T follicular helper cell (primary cell): Measurements from ENCODE around the gene SIK2.
"Not testable (repeated sequence)": the region's sequence is repeated elsewhere in the genome, so short reads cannot be mapped to it uniquely, and the experiment has no call there.

ENCODE experiments used
- DNase-seq: peaks from one replicate; pipeline ENCODE4 v3.0.0-alpha.2; 2020; ENCODE audit warnings: low read depth

Gene SIK2

GRCh38 chr11:111624608-111625007 is 22.4 kb downstream of the SIK2 start:
- DNase-seq = no peak

- DNase-seq = no peak
Measured at GRCh38 chr11:111627591-111627990, 25.3 kb downstream of the SIK2 start.

- DNase-seq = no peak
Measured at GRCh38 chr11:111629499-111629898, 27.2 kb downstream of the SIK2 start.

- DNase-seq = no peak
Measured at GRCh38 chr11:111631024-111631665, 28.9 kb downstream of the SIK2 start.

- DNase-seq = no peak
Measured at GRCh38 chr11:111631666-111632039, 29.4 kb downstream of the SIK2 start.

- DNase-seq = no peak
Measured at GRCh38 chr11:111632516-111633220, 30.4 kb downstream of the SIK2 start.

GRCh38 chr11:111633248-111633647 is 31.0 kb downstream of the SIK2 start:
- no peak for DNase-seq

GRCh38 chr11:111633756-111634362 is 31.6 kb downstream of the SIK2 start:
- no peak for DNase-seq

- DNase-seq = no peak
Measured at GRCh38 chr11:111634981-111635705, 32.9 kb downstream of the SIK2 start.

GRCh38 chr11:111635706-111636045 is 33.4 kb downstream of the SIK2 start:
- no peak for DNase-seq

- DNase-seq = no peak
Measured at GRCh38 chr11:111637885-111638284, 35.6 kb downstream of the SIK2 start.

GRCh38 chr11:111639226-111639925 is 37.1 kb downstream of the SIK2 start:
- DNase-seq = no peak

- no peak for DNase-seq
Measured at GRCh38 chr11:111641339-111642015, 39.2 kb downstream of the SIK2 start.

GRCh38 chr11:111642542-111642941 is 40.3 kb downstream of the SIK2 start:
- DNase-seq = no peak

GRCh38 chr11:111644922-111645321 is 42.7 kb downstream of the SIK2 start:
- no peak for DNase-seq

GRCh38 chr11:111645657-111646316 is 43.5 kb downstream of the SIK2 start:
- no peak for DNase-seq

- not testable (repeated sequence) for DNase-seq
Measured at GRCh38 chr11:111651336-111651735, 49.1 kb downstream of the SIK2 start.

GRCh38 chr11:111652184-111652583 is 49.9 kb downstream of the SIK2 start:
- no peak for DNase-seq

GRCh38 chr11:111654601-111655000 is 52.4 kb downstream of the SIK2 start:
- no peak for DNase-seq

GRCh38 chr11:111655924-111656323 is 53.7 kb downstream of the SIK2 start:
- no peak for DNase-seq

- DNase-seq = not testable (repeated sequence)
Measured at GRCh38 chr11:111657905-111658304, 55.7 kb downstream of the SIK2 start.
